IMR-90 (cell line): Measurements from ENCODE around the gene NLGN1. TPM values are rescaled to one million over a fixed set of nuclear protein-coding genes. Genes with fewer than 3 reads are reported as not detected.
A peak's percentile ranks its signal among the peaks of the same experiment; 100 is the strongest.

Source experiments
- ATAC-seq: fragments of 200-7000 bp; cut with Tn5 transposase; 2 replicates; pipeline ENCODE4 v1.9.1; 2020; ENCODE audit warnings: low read depth, mild to moderate bottlenecking, moderate library complexity
- BruUV-seq: library from RNA; stranded (reverse); fragments of 400-500 nt; replicated peaks from 2 replicates; lab custom pipeline; 2021; lab: Mats Ljungman, UMichigan
- CTCF ChIA-PET: fragments of 300-600 bp; formaldehyde crosslinking; extraction: SDS; loops from one replicate; lab custom pipeline; 2021; ENCODE audit warnings: antibody characterized with exemption; lab: Yijun Ruan, JAX
- POLR2A ChIA-PET: fragments of 300-600 bp; sonication (Branson Sonifier 250); formaldehyde crosslinking; loops from one replicate; lab custom pipeline; 2022; ENCODE audit warnings: antibody characterized with exemption; ENCODE audit not compliant: unreplicated experiment; lab: Charles Lee
- DNase-seq: peaks from one replicate; pipeline ENCODE4 v3.0.0; 2013
- H2AFZ ChIP-seq: replicated peaks from 2 replicates; pipeline ENCODE3; 2013; ENCODE audit warnings: low read length, mild to moderate bottlenecking; ENCODE audit not compliant: poor library complexity
- H2AK5ac ChIP-seq: 2 replicates; pipeline ENCODE4 v1.6.1; 2013; ENCODE audit warnings: low read depth, low read length, inconsistent platforms
- H2AK9ac ChIP-seq: replicated peaks from 2 replicates; pipeline ENCODE3; 2013; ENCODE audit warnings: mild to moderate bottlenecking, low read depth, low read length, moderate library complexity; ENCODE audit not compliant: poor library complexity
- H2BK120ac ChIP-seq: 2 replicates; pipeline ENCODE4 v1.6.1; 2013; ENCODE audit warnings: low read depth, low read length, inconsistent platforms
- H2BK15ac ChIP-seq: 3 replicates; pipeline ENCODE4 v1.6.1; 2013; ENCODE audit warnings: low read depth, low read length, inconsistent platforms
- H2BK20ac ChIP-seq: 2 replicates; pipeline ENCODE4 v1.6.1; 2013; ENCODE audit warnings: low read depth, mild to moderate bottlenecking, inconsistent platforms, low read length, moderate library complexity
- H2BK5ac ChIP-seq: 2 replicates; pipeline ENCODE4 v1.6.1; 2013; ENCODE audit warnings: mild to moderate bottlenecking, low read depth, low read length, inconsistent platforms; ENCODE audit not compliant: poor library complexity, severe bottlenecking
- H3K14ac ChIP-seq: replicated peaks from 2 replicates; pipeline ENCODE4 v1.6.1; 2013; ENCODE audit warnings: low read depth, low read length, inconsistent platforms
- H3K18ac ChIP-seq: 2 replicates; pipeline ENCODE4 v1.6.1; 2013; ENCODE audit warnings: low read depth, low read length, control low read depth
- H3K23ac ChIP-seq: 2 replicates; pipeline ENCODE4 v1.6.1; 2013; ENCODE audit warnings: low read depth, low read length, inconsistent platforms
- H3K27ac ChIP-seq: 2 replicates; pipeline ENCODE4 v1.5.1; 2013; ENCODE audit warnings: mild to moderate bottlenecking, control low read depth, low read length; ENCODE audit not compliant: insufficient read depth
- H3K27me3 ChIP-seq: 2 replicates; pipeline ENCODE4 v1.6.1; 2013; ENCODE audit warnings: low read length; ENCODE audit not compliant: control insufficient read depth, insufficient read depth
- H3K36me3 ChIP-seq: 2 replicates; pipeline ENCODE4 v1.6.1; 2013; ENCODE audit warnings: low read length, mixed read lengths; ENCODE audit not compliant: control insufficient read depth, insufficient read depth
- H3K4ac ChIP-seq: 2 replicates; pipeline ENCODE4 v1.6.1; 2013; ENCODE audit warnings: low read depth, low read length, inconsistent platforms
- H3K4me1 ChIP-seq: 2 replicates; pipeline ENCODE4 v1.6.1; 2013; ENCODE audit warnings: low read length, mixed read lengths; ENCODE audit not compliant: control insufficient read depth, insufficient read depth
- H3K4me2 ChIP-seq: 2 replicates; pipeline ENCODE4 v1.6.1; 2013; ENCODE audit warnings: low read depth, mild to moderate bottlenecking, control low read depth, low read length, moderate library complexity
- H3K4me3 ChIP-seq: 2 replicates; pipeline ENCODE4 v1.5.1; 2013; ENCODE audit warnings: low read depth, mild to moderate bottlenecking, control low read depth, low read length, moderate library complexity; ENCODE audit not compliant: insufficient read depth
- H3K56ac ChIP-seq: 2 replicates; pipeline ENCODE4 v1.6.1; 2013; ENCODE audit warnings: low read length, inconsistent platforms; ENCODE audit not compliant: insufficient read depth; ENCODE audit errors: extremely low read depth
- H3K79me1 ChIP-seq, 2 experiments: 2 replicates each; pipeline ENCODE4 v1.6.1; 2013; ENCODE audit warnings: low read length in 2 of 2, inconsistent platforms in 1 of 2, low read depth in 1 of 2
- H3K9ac ChIP-seq: 2 replicates; pipeline ENCODE4 v1.6.1; 2013; ENCODE audit warnings: low read depth, low read length, control low read depth
- H3K9me1 ChIP-seq: 2 replicates; pipeline ENCODE4 v1.6.1; 2013; ENCODE audit warnings: low read length, inconsistent platforms; ENCODE audit not compliant: insufficient read depth
- H3K9me3 ChIP-seq: 2 replicates; pipeline ENCODE4 v1.6.1; 2013; ENCODE audit warnings: low read length; ENCODE audit not compliant: control insufficient read depth, insufficient read depth
- H4K20me1 ChIP-seq: 2 replicates; pipeline ENCODE4 v1.6.1; 2013; ENCODE audit warnings: low read length, inconsistent platforms; ENCODE audit not compliant: insufficient read depth
- H4K5ac ChIP-seq: 2 replicates; pipeline ENCODE4 v1.6.1; 2013; ENCODE audit warnings: mild to moderate bottlenecking, low read depth, low read length, control low read depth
- H4K8ac ChIP-seq, 2 experiments: 2 replicates each; pipeline ENCODE4 v1.6.1; 2013; ENCODE audit warnings: low read depth in 2 of 2, low read length in 2 of 2, control low read depth in 1 of 2, inconsistent platforms in 1 of 2
- H4K91ac ChIP-seq: 2 replicates; pipeline ENCODE4 v1.6.1; 2013; ENCODE audit warnings: low read depth, low read length, inconsistent platforms; ENCODE audit not compliant: insufficient read depth
- MAFK ChIP-seq: IDR thresholded peaks from 2 replicates; pipeline ENCODE4 v1.6.1; 2012; ENCODE audit warnings: low read depth, low read length, improper control_type of control experiment
- RAD21 ChIP-seq: IDR thresholded peaks from 2 replicates; pipeline ENCODE4 v1.6.1; 2012; ENCODE audit warnings: low read length, improper control_type of control experiment
- WGBS, 2 experiments: methylation state at CpG; one replicate each; pipeline versions ENCODE4 v1.1.5 to v1.1.7; 2013; ENCODE audit warnings: missing lambda C conversion rate in 2 of 2; ENCODE audit not compliant: insufficient read length in 1 of 2; ENCODE audit errors: extremely low coverage in 2 of 2; 5-methylcytosine and 5-hydroxymethylcytosine counted together
- dilution Hi-C: fragments of 300-500 bp; cut with HindIII; formaldehyde crosslinking; loops from one replicate; pipeline ENCODE4 v1.14.3; 2018; ENCODE audit warnings: low sequenced_read_pairs; ENCODE audit not compliant: unreplicated experiment
- in situ Hi-C: fragments of 300-500 bp; cut with MboI; formaldehyde crosslinking; loops from 3 replicates; pipeline ENCODE4 v1.14.3; 2019; ENCODE audit warnings: low sequenced_read_pairs, inconsistent platforms, mixed read lengths
- intact Hi-C: fragments of 100-400 bp; cut with micrococcal nuclease; formaldehyde crosslinking; loops from 2 replicates; pipeline ENCODE4 v1.10.0; 2022
- polyA plus RNA-seq, 3 experiments: library from polyadenylated mRNA; depleted of rRNA; stranded (reverse); fragments of >200 nt; gene quantifications; 2 replicates each; pipeline ENCODE4 v1.2.3, GENCODE V29; 2012; ENCODE audit warnings: low replicate concordance in 1 of 3
- total RNA-seq: library from RNA; depleted of rRNA; stranded (reverse); fragments of >200 nt; gene quantifications from 2 replicates; pipeline ENCODE4 v1.2.3, GENCODE V29; 2012

The NLGN1 gene
- total and polyA plus RNA-seq, 2 of the 4 experiments (the other 2 are of a cell fraction), result 1.8 to 12.5 TPM

- Histone ChIP-seq H3K9me1 (no peaks in the 10 kb centered on the region), H3K9ac (no peak overlapping the region), H3K18ac (no peak overlapping the region), H2BK20ac (no peak overlapping the region), H3K4me1 (no peaks in the 10 kb centered on the region), H2AK5ac (no peak overlapping the region), H4K20me1 (no peaks in the 10 kb centered on the region), H3K36me3 (no peaks in the 10 kb centered on the region), H4K5ac (no peak overlapping the region), H3K27me3 (no peaks in the 10 kb centered on the region), H2AK9ac (no peak overlapping the region), H3K56ac (no peak overlapping the region), H2BK15ac (no peak overlapping the region), H3K9me3 (no peaks in the 10 kb centered on the region), H3K79me1 (no peaks in the 10 kb centered on the region), H3K23ac (no peak overlapping the region), H3K4me2 (no peak overlapping the region), H2AFZ (no peak overlapping the region), H4K91ac (no peak overlapping the region), H3K4ac (no peak overlapping the region), H4K8ac (no peak overlapping the region), H2BK120ac (no peak overlapping the region), H3K27ac (no peak overlapping the region), H3K14ac (no peak overlapping the region), H2BK5ac (no peak overlapping the region), H3K4me3 (no peak overlapping the region)
- no peak for ATAC-seq
- dilution Hi-C loops (no loop called here), intact Hi-C loops (no loop called here), in situ Hi-C loops (no loop called here)
- DNase-seq, result no peak
- POLR2A ChIA-PET, result no interaction called here
- peak; percentile 70 for TF ChIP-seq MAFK
- no peak for TF ChIP-seq RAD21
- no TSS peak for BruUV-seq
- CTCF ChIA-PET, result no interaction called here
- WGBS, 2 experiments, result no CpG with 5 or more reads among the region's 1 CpG
Measured at GRCh38 chr3:174321548-174321947, 924.0 kb downstream of the NLGN1 start.
